Measurements from ENCODE around the gene MTNR1B.

DNA sequence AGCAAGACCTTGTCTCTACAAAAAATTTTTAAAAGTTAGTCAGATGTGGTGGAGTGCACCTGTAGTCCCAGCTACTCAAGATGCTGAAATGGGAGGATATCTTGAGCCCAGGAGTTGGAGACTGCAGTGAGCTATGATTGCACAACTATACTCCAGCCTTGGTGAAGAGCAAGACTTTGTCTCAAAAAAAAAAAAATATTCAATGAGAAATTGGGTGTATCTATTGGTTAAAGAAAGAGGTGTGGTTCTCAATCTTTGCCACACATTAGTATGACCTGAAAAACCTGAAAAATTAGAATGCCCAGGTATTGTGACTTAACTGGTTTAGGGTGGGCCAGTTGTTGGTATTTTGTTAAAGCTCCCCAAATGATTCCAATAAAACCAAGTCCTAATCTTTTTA is 32.4 kb downstream of the MTNR1B start:
- TF ChIP-seq EZH2 (IDR thresholded peaks at IDR 0.05; ENCODE audit: insufficient read depth, poor library complexity, severe bottlenecking) (no peak), EZH2phosphoT487 (IDR thresholded peaks at IDR 0.05; ENCODE audit: insufficient read depth, low read depth) (no peak)
